HG03175 (cell line): ENCODE measurements around the gene SLC25A29.

Experiments
- ATAC-seq: cut with Tn5 transposase; IDR thresholded peaks from one replicate; pipeline ENCODE4 v1.9.1; 2021; ENCODE audit warnings: mild to moderate bottlenecking, moderate library complexity; ENCODE audit not compliant: unreplicated experiment

Gene SLC25A29

GRCh38 chr14:100246809-100247428 lies 59.3 kb downstream of the SLC25A29 start:
- no peak for ATAC-seq

DNA sequence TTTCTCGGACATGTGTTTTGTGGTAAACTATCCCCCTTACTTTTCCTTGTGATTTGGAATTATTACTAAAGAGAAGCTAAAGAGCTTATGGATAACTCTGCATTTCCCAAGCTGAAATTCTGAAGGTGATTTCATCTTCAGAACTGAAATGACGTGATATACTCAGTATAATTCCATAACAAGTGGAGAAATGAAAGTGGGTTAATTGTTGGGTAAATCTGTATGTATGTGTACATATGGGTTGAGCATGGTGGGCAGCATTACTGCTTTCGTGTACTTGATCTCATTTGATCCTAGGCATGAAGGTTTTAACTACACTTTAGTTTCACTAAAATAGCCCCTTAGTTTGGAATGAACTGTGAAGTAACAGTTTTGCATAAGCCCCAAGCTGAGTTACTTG lies 63.2 kb downstream of the SLC25A29 start:
- no peak for ATAC-seq

GRCh38 chr14:100241279-100241678 lies 65.0 kb downstream of the SLC25A29 start:
- ATAC-seq = no peak
